Loucy (cell line): ENCODE results near the gene NLGN2.

Experiments used
- EZH2phosphoT487 ChIP-seq: fragments of 200-600 bp; IDR thresholded peaks from 2 replicates; pipeline ENCODE4 v1.6.1; 2018; ENCODE audit warnings: antibody characterized with exemption, mild to moderate bottlenecking, moderate library complexity, borderline replicate concordance
- TF ChIP-seq, protein P1 (sequence below): fragments of 200-600 bp; sonication (generic); conservative IDR thresholded peaks from 2 replicates; pipeline ENCODE4 v1.5.1; 2014; ENCODE audit warnings: mild to moderate bottlenecking, antibody characterized with exemption, low read length

DNA sequence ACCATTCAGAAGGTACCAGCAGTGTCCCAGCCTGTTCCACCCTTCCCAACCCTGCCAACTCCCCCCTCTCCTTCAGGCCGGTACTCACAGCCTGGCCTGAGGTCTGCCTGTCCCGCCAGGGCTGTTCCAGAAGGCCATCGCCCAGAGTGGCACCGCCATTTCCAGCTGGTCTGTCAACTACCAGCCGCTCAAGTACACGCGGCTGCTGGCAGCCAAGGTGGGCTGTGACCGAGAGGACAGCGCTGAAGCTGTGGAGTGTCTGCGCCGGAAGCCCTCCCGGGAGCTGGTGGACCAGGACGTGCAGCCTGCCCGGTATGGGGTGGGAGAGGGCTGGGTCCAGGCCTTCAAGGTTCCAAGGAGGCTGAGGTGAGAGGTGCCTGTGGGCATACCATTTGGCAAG, 7.2 kb downstream of the NLGN2 start:
- no peak for TF ChIP-seq EZH2phosphoT487
- TF ChIP-seq, protein P1, sequence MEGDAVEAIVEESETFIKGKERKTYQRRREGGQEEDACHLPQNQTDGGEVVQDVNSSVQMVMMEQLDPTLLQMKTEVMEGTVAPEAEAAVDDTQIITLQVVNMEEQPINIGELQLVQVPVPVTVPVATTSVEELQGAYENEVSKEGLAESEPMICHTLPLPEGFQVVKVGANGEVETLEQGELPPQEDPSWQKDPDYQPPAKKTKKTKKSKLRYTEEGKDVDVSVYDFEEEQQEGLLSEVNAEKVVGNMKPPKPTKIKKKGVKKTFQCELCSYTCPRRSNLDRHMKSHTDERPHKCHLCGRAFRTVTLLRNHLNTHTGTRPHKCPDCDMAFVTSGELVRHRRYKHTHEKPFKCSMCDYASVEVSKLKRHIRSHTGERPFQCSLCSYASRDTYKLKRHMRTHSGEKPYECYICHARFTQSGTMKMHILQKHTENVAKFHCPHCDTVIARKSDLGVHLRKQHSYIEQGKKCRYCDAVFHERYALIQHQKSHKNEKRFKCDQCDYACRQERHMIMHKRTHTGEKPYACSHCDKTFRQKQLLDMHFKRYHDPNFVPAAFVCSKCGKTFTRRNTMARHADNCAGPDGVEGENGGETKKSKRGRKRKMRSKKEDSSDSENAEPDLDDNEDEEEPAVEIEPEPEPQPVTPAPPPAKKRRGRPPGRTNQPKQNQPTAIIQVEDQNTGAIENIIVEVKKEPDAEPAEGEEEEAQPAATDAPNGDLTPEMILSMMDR = no peak
